Activated naive CD8-positive, alpha-beta T cell treated with anti-CD3 and anti-CD28 coated beads, Interleukin-2, amount 50 U/mL, for 24 hours (primary cell): ENCODE measurements around the gene SNCA.
A peak's percentile ranks its signal among the peaks of the same experiment; 100 is the strongest.

ENCODE experiments used
- ATAC-seq: fragments of 150-1000 bp; cut with Tn5 transposase; one replicate; pipeline ENCODE4 v1.10.0; 2021
- DNase-seq: peaks from one replicate; pipeline ENCODE4 v3.0.0; 2021
- H3K27ac Mint-ChIP-seq: one replicate; pipeline ENCODE4 v1.8.0; 2021; ENCODE audit warnings: mild to moderate bottlenecking, mixed read lengths
- H3K27me3 Mint-ChIP-seq: one replicate; pipeline ENCODE4 v1.8.0; 2021; ENCODE audit warnings: mixed read lengths
- H3K36me3 Mint-ChIP-seq: one replicate; pipeline ENCODE4 v1.8.0; 2021; ENCODE audit warnings: low read depth, mixed read lengths
- H3K4me1 Mint-ChIP-seq: one replicate; pipeline ENCODE4 v1.8.0; 2021; ENCODE audit warnings: mixed read lengths
- H3K4me3 Mint-ChIP-seq: one replicate; pipeline ENCODE4 v1.8.0; 2021; ENCODE audit warnings: mild to moderate bottlenecking, moderate library complexity, mixed read lengths
- H3K9me3 Mint-ChIP-seq: one replicate; pipeline ENCODE4 v1.8.0; 2021; ENCODE audit warnings: mixed read lengths

SNCA gene

DNA sequence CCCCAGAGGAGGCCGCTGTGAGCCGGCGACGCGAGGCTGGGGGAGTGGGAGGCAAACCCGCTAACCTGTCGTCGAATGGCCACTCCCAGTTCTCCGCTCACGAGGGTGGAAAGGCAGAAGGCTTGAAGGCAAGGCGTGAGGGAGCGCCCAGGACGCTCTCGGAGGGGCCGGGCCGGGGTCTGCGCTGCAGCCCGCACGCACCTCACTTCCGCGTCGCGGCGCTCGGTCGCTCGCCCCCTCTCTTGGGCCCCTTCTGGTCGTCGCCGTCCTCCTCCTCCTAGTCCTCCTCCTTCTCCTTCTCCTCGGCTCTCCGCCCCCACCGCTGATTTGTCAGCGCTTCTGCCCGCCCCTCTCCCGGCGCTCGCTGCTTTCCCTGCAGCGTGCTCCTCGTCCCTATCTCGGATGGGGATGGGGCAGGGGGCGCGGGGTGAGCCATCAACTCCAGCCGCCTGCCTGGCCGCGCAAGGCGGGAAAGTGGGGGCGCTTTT, at the start of gene SNCA:
SNCA (minus strand) TSS at position 265 of the 488 bp plus-strand sequence. CDS start 1,494 bp downstream, outside the sequence.
- H3K4me1 Mint-ChIP-seq = peaks cover 17% of the 10 kb centered on the region
- DNase-seq = peak; percentile 43
- peak within 1 kb of the TSS; percentile 24 for H3K27ac Mint-ChIP-seq
- H3K36me3 Mint-ChIP-seq = no peaks in the 10 kb centered on the region
- peaks cover 57% of the 10 kb centered on the region for H3K27me3 Mint-ChIP-seq
- H3K4me3 Mint-ChIP-seq = peak within 1 kb of the TSS; percentile 66
- H3K9me3 Mint-ChIP-seq = no peaks in the 10 kb centered on the region
- peak; percentile 69 for ATAC-seq

DNA sequence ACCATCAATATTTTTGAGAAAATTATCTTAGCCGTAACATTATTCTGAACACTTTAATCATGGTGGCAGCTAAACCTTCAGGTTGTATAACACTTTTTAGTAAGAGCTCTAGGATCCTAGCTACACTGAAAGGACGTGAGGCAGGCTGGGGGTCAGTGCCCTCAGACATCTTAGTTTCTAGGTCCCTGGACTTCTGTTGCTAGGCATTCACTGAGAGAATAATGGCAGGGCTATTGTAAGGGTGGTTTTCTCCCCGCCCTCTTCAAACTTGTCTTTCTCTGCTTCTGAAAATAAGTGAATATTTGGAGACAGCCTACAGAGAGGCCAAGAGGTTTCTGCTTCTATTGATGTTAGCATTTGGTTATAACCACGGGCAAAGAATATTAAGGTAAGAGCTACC, 42.3 kb upstream of the SNCA start:
- DNase-seq (no peak), ATAC-seq (no peak)
- H3K4me3 Mint-ChIP-seq = no peak overlapping the region
- H3K27me3 Mint-ChIP-seq = no peaks in the 10 kb centered on the region
- H3K9me3 Mint-ChIP-seq = peaks cover 4% of the 10 kb centered on the region
- H3K36me3 Mint-ChIP-seq = no peaks in the 10 kb centered on the region
- no peak overlapping the region for H3K27ac Mint-ChIP-seq
- H3K4me1 Mint-ChIP-seq = peaks cover 9% of the 10 kb centered on the region

DNA sequence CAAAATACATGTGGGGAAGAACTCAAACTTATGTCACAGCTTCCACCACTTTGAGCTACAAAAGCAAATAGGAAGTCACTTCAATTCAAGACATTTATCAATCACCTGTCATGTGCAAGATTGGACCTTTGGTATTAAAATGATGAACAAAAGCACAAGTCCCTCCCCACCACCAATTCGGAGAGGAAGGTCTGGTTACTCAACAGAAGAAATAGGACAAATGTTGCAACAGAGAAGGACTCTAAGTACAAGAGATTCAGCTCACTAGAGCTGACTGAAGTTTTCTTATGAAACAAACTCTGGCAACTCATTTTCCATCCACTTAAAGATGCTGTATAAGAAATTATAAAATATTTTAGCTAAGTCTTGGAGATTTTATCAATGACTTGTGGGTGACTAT, 41.6 kb upstream of the SNCA start:
- Mint-ChIP-seq H3K4me3 (no peak overlapping the region), H3K36me3 (no peaks in the 10 kb centered on the region), H3K4me1 (peaks cover 9% of the 10 kb centered on the region), H3K27me3 (no peaks in the 10 kb centered on the region), H3K27ac (no peak overlapping the region), H3K9me3 (peaks cover 4% of the 10 kb centered on the region)
- DNase-seq (no peak), ATAC-seq (no peak)

DNA sequence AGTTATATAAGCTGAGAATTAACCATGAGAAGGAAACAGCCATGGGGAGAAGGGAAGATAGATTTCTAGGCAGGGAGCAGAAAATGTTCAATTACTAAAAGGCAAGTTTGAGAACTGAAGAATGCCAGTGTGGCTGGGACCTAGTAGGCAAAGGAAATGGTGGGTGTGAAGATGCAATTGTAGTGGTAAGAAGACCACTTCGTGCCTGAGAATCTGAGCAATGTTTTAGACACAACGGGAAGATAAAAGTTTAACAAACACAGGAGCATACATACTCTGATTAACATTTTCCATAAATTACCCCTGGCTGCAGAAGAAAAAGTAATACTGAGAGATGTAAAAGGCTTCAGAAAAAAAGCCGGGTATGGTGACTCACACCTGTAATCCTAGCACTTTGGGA, 39.6 kb upstream of the SNCA start:
- peaks cover 2% of the 10 kb centered on the region for H3K27me3 Mint-ChIP-seq
- H3K9me3 Mint-ChIP-seq = peaks cover 4% of the 10 kb centered on the region
- no peaks in the 10 kb centered on the region for H3K36me3 Mint-ChIP-seq
- H3K4me1 Mint-ChIP-seq = peaks cover 9% of the 10 kb centered on the region
- no peak overlapping the region for H3K4me3 Mint-ChIP-seq
- H3K27ac Mint-ChIP-seq = no peak overlapping the region
- ATAC-seq (peak; percentile 77), DNase-seq (no peak)

GRCh38 chr4:89871211-89871610, 34.2 kb upstream of the SNCA start:
- Mint-ChIP-seq H3K4me3 (no peak overlapping the region), H3K36me3 (no peaks in the 10 kb centered on the region), H3K9me3 (peaks cover under 1% of the 10 kb centered on the region), H3K27ac (no peak overlapping the region), H3K27me3 (peaks cover 4% of the 10 kb centered on the region), H3K4me1 (peaks cover 3% of the 10 kb centered on the region)
- DNase-seq (no peak), ATAC-seq (no peak)

- ATAC-seq (no peak), DNase-seq (no peak)
- Mint-ChIP-seq H3K36me3 (no peaks in the 10 kb centered on the region), H3K4me3 (no peak overlapping the region), H3K4me1 (no peaks in the 10 kb centered on the region), H3K9me3 (no peaks in the 10 kb centered on the region), H3K27ac (no peak overlapping the region), H3K27me3 (peaks cover 4% of the 10 kb centered on the region)
Observed at GRCh38 chr4:89868999-89869589, 32.1 kb upstream of the SNCA start.

DNA sequence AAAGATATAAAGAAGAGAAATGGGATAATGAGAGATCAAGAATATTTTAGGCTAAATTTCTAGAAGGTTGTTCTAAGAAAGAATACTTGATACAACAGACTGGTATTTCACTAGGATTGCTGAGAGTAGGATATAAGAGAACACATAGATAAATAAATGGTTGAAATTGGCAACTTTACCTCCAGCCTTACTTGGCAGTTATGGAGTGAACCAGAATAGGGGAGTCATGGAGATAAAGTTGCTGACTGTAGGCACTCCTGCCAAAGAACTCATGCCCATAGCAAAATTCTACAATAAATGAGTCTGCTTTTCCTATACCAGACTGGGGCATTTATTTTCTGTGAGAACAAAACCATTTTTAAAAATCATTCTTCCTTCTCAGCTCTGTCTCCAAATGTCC, 31.3 kb upstream of the SNCA start:
- peaks cover 2% of the 10 kb centered on the region for H3K27me3 Mint-ChIP-seq
- ATAC-seq (no peak), DNase-seq (no peak)
- H3K4me3 Mint-ChIP-seq = no peak overlapping the region
- no peaks in the 10 kb centered on the region for H3K9me3 Mint-ChIP-seq
- H3K36me3 Mint-ChIP-seq = no peaks in the 10 kb centered on the region
- H3K27ac Mint-ChIP-seq = no peak overlapping the region
- no peaks in the 10 kb centered on the region for H3K4me1 Mint-ChIP-seq

DNA sequence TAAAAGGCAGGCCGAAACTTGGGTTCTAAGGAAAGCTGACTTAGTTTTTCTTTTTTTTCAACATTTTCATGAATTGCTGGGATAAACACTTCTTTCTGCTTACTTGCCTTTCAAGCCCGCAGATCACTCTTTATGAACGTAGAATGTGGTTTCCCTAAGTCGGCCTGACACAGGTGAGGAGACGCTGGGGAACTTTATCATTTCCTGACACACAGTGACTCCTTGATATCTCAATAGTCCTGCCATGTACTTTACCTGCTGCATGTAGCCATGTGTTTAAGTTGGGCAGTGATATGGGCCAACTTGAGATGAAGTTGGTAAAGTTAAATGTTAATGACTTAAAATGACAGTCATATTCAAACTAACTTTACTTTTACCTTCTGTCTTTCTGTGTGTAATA, 26.6 kb upstream of the SNCA start:
- no peaks in the 10 kb centered on the region for H3K9me3 Mint-ChIP-seq
- H3K27me3 Mint-ChIP-seq = peaks cover 6% of the 10 kb centered on the region
- no peaks in the 10 kb centered on the region for H3K4me1 Mint-ChIP-seq
- H3K4me3 Mint-ChIP-seq = no peak overlapping the region
- no peak overlapping the region for H3K27ac Mint-ChIP-seq
- no peaks in the 10 kb centered on the region for H3K36me3 Mint-ChIP-seq
- DNase-seq (no peak), ATAC-seq (no peak)

- H3K4me1 Mint-ChIP-seq = no peaks in the 10 kb centered on the region
- no peaks in the 10 kb centered on the region for H3K36me3 Mint-ChIP-seq
- no peak overlapping the region for H3K27ac Mint-ChIP-seq
- DNase-seq (no peak), ATAC-seq (no peak)
- peaks cover 4% of the 10 kb centered on the region for H3K27me3 Mint-ChIP-seq
- H3K4me3 Mint-ChIP-seq = no peak overlapping the region
- peaks cover 5% of the 10 kb centered on the region for H3K9me3 Mint-ChIP-seq
Observed at GRCh38 chr4:89860971-89861370, 24.0 kb upstream of the SNCA start.

DNA sequence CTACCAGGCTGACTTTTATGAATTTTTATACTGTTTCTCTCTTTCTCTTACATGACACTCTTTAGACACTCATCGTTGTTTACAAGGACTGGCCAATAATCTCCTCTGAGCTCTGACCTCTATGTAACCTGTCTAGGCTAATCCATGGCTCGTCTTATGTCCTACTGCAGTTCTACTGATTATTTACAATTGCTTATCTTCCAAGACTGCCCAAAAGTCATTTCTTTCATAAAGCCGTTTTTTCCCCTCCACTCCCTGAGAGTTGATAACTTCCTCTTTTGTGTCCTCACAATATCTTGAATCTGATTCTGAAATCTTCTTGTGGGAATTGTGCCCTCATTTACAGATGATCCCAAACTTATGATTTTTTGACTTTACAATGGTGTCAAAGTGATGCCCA, 18.3 kb upstream of the SNCA start:
- Mint-ChIP-seq H3K4me3 (no peak overlapping the region), H3K36me3 (no peaks in the 10 kb centered on the region), H3K9me3 (peaks cover 10% of the 10 kb centered on the region), H3K4me1 (no peaks in the 10 kb centered on the region), H3K27ac (no peak overlapping the region), H3K27me3 (peaks cover 6% of the 10 kb centered on the region)
- ATAC-seq = no peak
- no peak for DNase-seq

GRCh38 chr4:89847571-89848325, 10.8 kb upstream of the SNCA start:
- DNase-seq (no peak), ATAC-seq (no peak)
- Mint-ChIP-seq H3K4me1 (no peaks in the 10 kb centered on the region), H3K36me3 (no peaks in the 10 kb centered on the region), H3K4me3 (no peak overlapping the region), H3K27me3 (peaks cover 2% of the 10 kb centered on the region), H3K9me3 (peaks cover 12% of the 10 kb centered on the region), H3K27ac (no peak overlapping the region)

DNA sequence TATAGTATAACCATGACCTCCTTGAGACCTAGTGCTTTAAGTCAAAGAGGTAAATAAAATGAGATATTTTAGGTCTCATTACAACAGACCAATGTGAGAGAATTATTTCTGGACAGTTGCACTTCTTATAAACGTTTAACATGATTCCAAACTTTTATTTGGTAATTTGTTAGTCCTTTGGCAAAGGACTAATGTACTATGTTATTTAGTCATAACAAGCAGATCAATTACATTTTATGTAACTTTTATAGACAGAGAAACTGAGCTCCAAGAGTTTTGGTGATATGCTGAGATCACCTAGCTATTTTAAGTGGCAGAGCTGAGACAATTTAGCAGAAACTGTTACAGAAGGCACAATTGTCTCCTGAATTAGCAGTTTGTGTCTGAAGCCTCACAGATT, 2.6 kb upstream of the SNCA start:
- Mint-ChIP-seq H3K36me3 (no peaks in the 10 kb centered on the region), H3K27me3 (peaks cover 50% of the 10 kb centered on the region), H3K9me3 (no peaks in the 10 kb centered on the region), H3K4me1 (peaks cover 17% of the 10 kb centered on the region), H3K4me3 (no peak overlapping the region), H3K27ac (no peak overlapping the region)
- ATAC-seq (no peak), DNase-seq (no peak)

DNA sequence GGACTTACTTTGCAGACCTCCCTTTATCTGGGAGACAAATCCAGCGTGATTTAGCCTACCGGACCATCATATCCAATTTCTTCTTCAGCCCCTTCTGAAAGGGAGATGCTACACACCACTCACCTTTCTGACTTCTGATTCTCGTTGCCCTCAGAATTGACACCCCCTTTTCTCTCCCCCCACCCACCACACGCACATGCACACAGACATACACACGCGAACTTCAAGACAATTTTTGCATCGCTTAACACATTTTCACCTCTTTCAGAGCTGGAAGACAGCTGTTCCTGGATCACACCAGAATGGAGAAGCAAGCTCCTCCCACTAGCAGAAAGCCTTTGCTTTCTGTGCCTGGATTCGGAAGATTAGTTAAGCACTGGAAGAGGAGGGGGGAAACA, 1.0 kb upstream of the SNCA start:
- ATAC-seq (no peak), DNase-seq (no peak)
- H3K4me1 Mint-ChIP-seq = peaks cover 17% of the 10 kb centered on the region
- peak overlapping the region; percentile 10 for H3K27ac Mint-ChIP-seq
- H3K4me3 Mint-ChIP-seq = peak overlapping the region; percentile 66
- peaks cover 57% of the 10 kb centered on the region for H3K27me3 Mint-ChIP-seq
- H3K36me3 Mint-ChIP-seq = no peaks in the 10 kb centered on the region
- H3K9me3 Mint-ChIP-seq = no peaks in the 10 kb centered on the region

- peak overlapping the region; percentile 66 for H3K4me3 Mint-ChIP-seq
- peaks cover 17% of the 10 kb centered on the region for H3K4me1 Mint-ChIP-seq
- no peaks in the 10 kb centered on the region for H3K9me3 Mint-ChIP-seq
- H3K27me3 Mint-ChIP-seq = peaks cover 57% of the 10 kb centered on the region
- DNase-seq (peak; percentile 23), ATAC-seq (peak; percentile 58)
- H3K27ac Mint-ChIP-seq = no peak overlapping the region
- no peaks in the 10 kb centered on the region for H3K36me3 Mint-ChIP-seq
Observed at GRCh38 chr4:89837385-89837992, 528 bp upstream of the SNCA start.
